IPS-NIHi11 (cell line): ENCODE data around the gene AFF3.
A peak's percentile ranks its signal among the peaks of the same experiment; 100 is the strongest.
"Not testable (repeated sequence)": the region's sequence is repeated elsewhere in the genome, so short reads cannot be mapped to it uniquely, and the experiment has no call there.

Source experiments
- DNase-seq: peaks from one replicate; pipeline ENCODE4 v3.0.0; 2012; ENCODE audit warnings: mixed read lengths, low spot score

The AFF3 gene

GRCh38 chr2:100142393-100142792 lies at the start of gene AFF3:
TSS of gene AFF3 (minus strand) at chr2:100142590. CDS start at chr2:100104454, 38,136 bp downstream.
- DNase-seq, result no peak

GRCh38 chr2:100189387-100189786 lies 47.0 kb upstream of the AFF3 start:
- DNase-seq, result no peak

- DNase-seq, result no peak
Measured at GRCh38 chr2:100188326-100188725, 45.9 kb upstream of the AFF3 start.

GRCh38 chr2:100186126-100186525 lies 43.7 kb upstream of the AFF3 start:
- no peak for DNase-seq

- DNase-seq, result no peak
Measured at GRCh38 chr2:100185516-100185915, 43.1 kb upstream of the AFF3 start.

- no peak for DNase-seq
Measured at GRCh38 chr2:100185105-100185504, 42.7 kb upstream of the AFF3 start.

GRCh38 chr2:100184055-100184737 lies 41.8 kb upstream of the AFF3 start:
- DNase-seq, result no peak

- DNase-seq, result no peak
Measured at GRCh38 chr2:100182494-100183361, 40.3 kb upstream of the AFF3 start.

GRCh38 chr2:100180503-100180902 lies 38.1 kb upstream of the AFF3 start:
- no peak for DNase-seq

- DNase-seq, result no peak
Measured at GRCh38 chr2:100179806-100180205, 37.4 kb upstream of the AFF3 start.

- DNase-seq, result no peak
Measured at GRCh38 chr2:100178864-100179263, 36.5 kb upstream of the AFF3 start.

- DNase-seq, result peak; percentile 82
Measured at GRCh38 chr2:100178085-100178788, 35.8 kb upstream of the AFF3 start.

- DNase-seq, result no peak
Measured at GRCh38 chr2:100176925-100177324, 34.5 kb upstream of the AFF3 start.

- no peak for DNase-seq
Measured at GRCh38 chr2:100174026-100174431, 31.6 kb upstream of the AFF3 start.

GRCh38 chr2:100166701-100167100 lies 24.3 kb upstream of the AFF3 start:
- no peak for DNase-seq

- DNase-seq, result no peak
Measured at GRCh38 chr2:100163605-100164004, 21.2 kb upstream of the AFF3 start.

GRCh38 chr2:100161945-100162620 lies 19.7 kb upstream of the AFF3 start:
- no peak for DNase-seq

- DNase-seq, result no peak
Measured at GRCh38 chr2:100160396-100160795, 18.0 kb upstream of the AFF3 start.

GRCh38 chr2:100151832-100152231 lies 9.4 kb upstream of the AFF3 start:
- not testable (repeated sequence) for DNase-seq

- no peak for DNase-seq
Measured at GRCh38 chr2:100151310-100151709, 8.9 kb upstream of the AFF3 start.

- DNase-seq, result no peak
Measured at GRCh38 chr2:100148883-100149282, 6.5 kb upstream of the AFF3 start.

GRCh38 chr2:100146657-100146960 lies 4.2 kb upstream of the AFF3 start:
- no peak for DNase-seq
